ENCODE data around the gene CSNK1G1.
"Not testable (repeated sequence)": the region's sequence is repeated elsewhere in the genome, so short reads cannot be mapped to it uniquely, and the experiment has no call there.

The CSNK1G1 gene

GRCh38 chr15:64127521-64128270 lies 228.3 kb downstream of the CSNK1G1 start:
- FAIRE-seq = no peak

GRCh38 chr15:64125978-64126377 lies 230.0 kb downstream of the CSNK1G1 start:
- FAIRE-seq = no peak

GRCh38 chr15:64122936-64123351 lies 233.0 kb downstream of the CSNK1G1 start:
- FAIRE-seq = no peak

GRCh38 chr15:64122444-64122843 lies 233.5 kb downstream of the CSNK1G1 start:
- no peak for FAIRE-seq

- no peak for FAIRE-seq
These were observed 234.4 kb downstream of the CSNK1G1 start for GRCh38 chr15:64121614-64122013.

- FAIRE-seq = not testable (repeated sequence)
These were observed 235.7 kb downstream of the CSNK1G1 start for GRCh38 chr15:64120322-64120721.

- FAIRE-seq = no peak
These were observed 238.1 kb downstream of the CSNK1G1 start for GRCh38 chr15:64117759-64118487.

Data from A204.1 (cell line).